Mucosa of gallbladder (tissue), 1 donor: Measurements from ENCODE around the gene RPS6KA5. TPM values are rescaled to one million over a fixed set of nuclear protein-coding genes. Genes with fewer than 3 reads are reported as not detected.
"Not testable (repeated sequence)": the region's sequence is repeated elsewhere in the genome, so short reads cannot be mapped to it uniquely, and the experiment has no call there.

ENCODE experiments used
- DNase-seq: peaks from one replicate; pipeline ENCODE4 v3.0.0-alpha.2; 2020; ENCODE audit warnings: low spot score
- total RNA-seq: library from RNA; stranded (reverse); gene quantifications from one replicate; pipeline ENCODE4 v1.2.1, GENCODE V29; 2021
- donor health status: DM: no; HTN: no; CAD: no.

RPS6KA5 gene
- total RNA-seq, 1 donor from 2014 or later: 7.1 TPM

- no peak for DNase-seq
These were observed 74.7 kb downstream of the RPS6KA5 start for GRCh38 chr14:90985601-90986242.

GRCh38 chr14:90983560-90983959 is 76.9 kb downstream of the RPS6KA5 start:
- no peak for DNase-seq

- no peak for DNase-seq
These were observed 78.8 kb downstream of the RPS6KA5 start for GRCh38 chr14:90981636-90982035.

- DNase-seq: not testable (repeated sequence)
These were observed 79.8 kb downstream of the RPS6KA5 start for GRCh38 chr14:90980636-90981035.

GRCh38 chr14:90979515-90979914 is 80.9 kb downstream of the RPS6KA5 start:
- no peak for DNase-seq

- no peak for DNase-seq
These were observed 84.3 kb downstream of the RPS6KA5 start for GRCh38 chr14:90976101-90976500.

- DNase-seq: no peak
These were observed 88.8 kb downstream of the RPS6KA5 start for GRCh38 chr14:90971687-90972086.

- no peak for DNase-seq
These were observed 90.3 kb downstream of the RPS6KA5 start for GRCh38 chr14:90970167-90970600.

- DNase-seq: no peak
These were observed 90.8 kb downstream of the RPS6KA5 start for GRCh38 chr14:90969531-90970166.

GRCh38 chr14:90968025-90968424 is 92.4 kb downstream of the RPS6KA5 start:
- no peak for DNase-seq

GRCh38 chr14:90966493-90966892 is 93.9 kb downstream of the RPS6KA5 start:
- no peak for DNase-seq

GRCh38 chr14:90965765-90966164 is 94.7 kb downstream of the RPS6KA5 start:
- DNase-seq: no peak

GRCh38 chr14:90963343-90963742 is 97.1 kb downstream of the RPS6KA5 start:
- no peak for DNase-seq

- DNase-seq: no peak
These were observed 97.8 kb downstream of the RPS6KA5 start for GRCh38 chr14:90962505-90963109.

- DNase-seq: no peak
These were observed 99.6 kb downstream of the RPS6KA5 start for GRCh38 chr14:90960818-90961217.

GRCh38 chr14:90959344-90959743 is 101.1 kb downstream of the RPS6KA5 start:
- no peak for DNase-seq

GRCh38 chr14:90956273-90956672 is 104.2 kb downstream of the RPS6KA5 start:
- DNase-seq: no peak

GRCh38 chr14:90953643-90954042 is 106.8 kb downstream of the RPS6KA5 start:
- peak; percentile 16 for DNase-seq

- DNase-seq: no peak
These were observed 117.1 kb downstream of the RPS6KA5 start for GRCh38 chr14:90943367-90943766.

- no peak for DNase-seq
These were observed 117.9 kb downstream of the RPS6KA5 start for GRCh38 chr14:90942511-90942910.

- no peak for DNase-seq
These were observed 118.7 kb downstream of the RPS6KA5 start for GRCh38 chr14:90941706-90942105.

- no peak for DNase-seq
These were observed 120.0 kb downstream of the RPS6KA5 start for GRCh38 chr14:90940318-90940962.
